HG03108 (cell line): ENCODE data around the gene PCDH1.
"Not testable (repeated sequence)": the region's sequence is repeated elsewhere in the genome, so short reads cannot be mapped to it uniquely, and the experiment has no call there.

Experiments used
- ATAC-seq: cut with Tn5 transposase; IDR thresholded peaks from one replicate; pipeline ENCODE4 v1.9.1; 2021; ENCODE audit warnings: moderate library complexity; ENCODE audit not compliant: unreplicated experiment

The PCDH1 gene

GRCh38 chr5:141902015-141902814 is 24.0 kb upstream of the PCDH1 start:
- ATAC-seq = no peak

- ATAC-seq = no peak
Observed at GRCh38 chr5:141898448-141899049, 20.3 kb upstream of the PCDH1 start.

DNA sequence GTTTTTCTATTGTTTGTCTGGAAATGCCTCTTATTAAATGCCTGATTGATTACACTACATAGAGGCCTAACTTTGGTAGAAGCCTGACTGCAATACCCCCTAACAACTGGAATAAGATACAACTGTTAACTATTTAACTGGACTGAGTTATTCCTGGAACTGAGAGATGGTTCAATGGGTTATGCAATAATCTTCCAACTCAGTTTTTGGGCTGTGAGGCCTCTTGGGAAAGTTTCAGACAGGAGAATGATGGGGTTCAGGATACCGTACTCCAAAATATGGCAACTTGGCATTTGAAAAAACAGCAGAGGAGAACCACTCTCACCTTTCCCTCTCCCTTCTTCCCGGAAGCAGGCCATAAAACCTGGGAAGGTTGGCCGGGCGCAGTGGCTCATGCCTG is 19.2 kb upstream of the PCDH1 start:
- no peak for ATAC-seq

- not testable (repeated sequence) for ATAC-seq
Observed at GRCh38 chr5:141890429-141890828, 12.2 kb upstream of the PCDH1 start.

GRCh38 chr5:141889282-141889871 is 11.2 kb upstream of the PCDH1 start:
- ATAC-seq = no peak

GRCh38 chr5:141883892-141884318 is 5.7 kb upstream of the PCDH1 start:
- no peak for ATAC-seq

DNA sequence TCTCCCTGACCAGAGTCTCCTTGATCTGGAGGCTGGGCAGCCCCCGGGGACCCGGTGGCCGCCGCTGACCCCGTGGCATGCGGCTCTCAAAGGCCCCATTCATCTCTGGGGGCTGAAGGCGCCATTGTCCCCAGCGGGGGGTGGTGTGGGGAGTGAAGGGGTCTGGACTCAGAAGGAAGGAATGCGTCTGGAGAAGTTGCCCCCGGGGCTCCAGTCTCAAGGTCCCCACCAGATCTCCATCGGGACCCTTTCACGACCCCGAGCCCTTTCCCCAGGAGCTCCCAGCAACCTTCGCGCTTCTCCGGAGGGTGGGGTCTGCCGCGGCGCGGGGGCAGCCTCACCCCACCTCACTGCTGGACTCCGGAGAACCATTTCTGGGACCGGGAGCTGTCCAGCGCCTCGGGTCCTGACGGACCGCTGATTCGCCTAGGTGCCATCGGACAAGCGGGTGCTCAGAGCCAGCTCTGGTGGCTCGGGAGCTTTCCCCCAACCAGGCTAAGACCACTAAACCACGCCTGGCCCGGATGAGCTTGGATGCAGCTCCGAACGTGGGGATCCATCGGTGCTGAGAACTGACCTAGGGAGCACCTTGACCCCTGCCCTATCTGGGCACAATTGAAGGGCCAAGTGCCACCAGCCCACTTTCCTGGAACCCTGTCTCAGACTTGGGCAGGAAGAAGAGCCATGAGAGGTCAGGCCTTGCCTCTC is 5.1 kb upstream of the PCDH1 start:
- ATAC-seq = no peak

GRCh38 chr5:141882594-141883183 is 4.5 kb upstream of the PCDH1 start:
- ATAC-seq = no peak

- ATAC-seq = no peak
Observed at GRCh38 chr5:141881886-141882285, 3.7 kb upstream of the PCDH1 start.

DNA sequence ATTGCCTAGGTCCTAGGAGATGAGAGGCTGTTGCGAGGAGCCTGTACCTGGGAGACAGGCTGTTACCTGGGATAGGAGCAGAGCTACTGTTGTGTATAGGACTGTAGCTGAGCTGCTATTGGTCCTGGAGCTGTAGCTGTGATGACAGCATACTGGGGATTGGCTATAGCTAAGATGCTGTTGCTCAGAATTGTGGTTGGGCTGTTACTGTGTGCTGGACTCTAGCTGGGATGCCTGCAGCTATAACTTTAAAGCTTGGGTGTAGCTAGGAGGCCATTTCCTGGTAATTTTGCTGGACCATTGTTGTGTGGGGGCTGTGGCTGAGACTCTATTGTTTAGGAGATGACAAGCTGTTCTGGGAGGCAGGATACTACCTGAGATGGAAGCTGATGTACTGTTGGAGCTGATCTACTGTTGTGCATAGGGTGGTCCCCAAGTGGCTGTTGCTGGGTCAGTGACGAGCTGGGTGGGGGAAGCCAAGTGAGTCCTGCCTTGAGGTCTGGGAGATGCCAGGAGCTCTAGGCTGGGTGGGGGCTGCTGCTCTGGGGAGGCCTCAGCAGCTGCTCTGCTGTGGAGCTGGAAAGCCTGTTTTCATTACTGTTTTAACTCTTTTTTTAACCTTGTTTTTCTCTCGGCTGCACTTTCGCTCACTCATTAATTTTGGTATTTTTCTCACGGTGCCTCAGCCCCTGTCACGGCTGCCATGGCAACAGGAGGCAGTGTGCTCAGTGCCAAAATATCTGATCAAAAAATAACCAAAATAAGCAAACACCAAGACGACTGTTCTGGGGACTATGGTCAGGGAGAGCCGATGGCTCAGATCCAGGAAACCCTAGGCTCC is 3.0 kb upstream of the PCDH1 start:
- no peak for ATAC-seq

- no peak for ATAC-seq
Observed at GRCh38 chr5:141879941-141880738, 1.9 kb upstream of the PCDH1 start.

DNA sequence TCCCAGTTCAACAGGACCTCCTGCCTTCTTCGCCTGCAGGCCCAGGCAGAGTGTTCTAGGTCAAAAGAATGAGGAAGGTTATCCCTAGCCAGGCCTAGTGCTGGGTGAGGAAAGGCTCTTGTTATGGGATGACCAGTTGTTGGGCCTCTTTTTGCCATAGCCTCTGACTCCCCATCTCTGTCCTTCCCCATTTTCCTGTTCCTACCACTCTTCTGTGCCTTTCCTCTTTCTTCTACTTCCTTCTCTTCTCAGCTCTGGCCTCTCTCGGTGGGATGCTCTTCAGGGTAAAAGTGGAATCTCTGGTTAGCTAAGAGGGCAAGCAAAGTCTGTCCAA is 1.2 kb upstream of the PCDH1 start:
- no peak for ATAC-seq

DNA sequence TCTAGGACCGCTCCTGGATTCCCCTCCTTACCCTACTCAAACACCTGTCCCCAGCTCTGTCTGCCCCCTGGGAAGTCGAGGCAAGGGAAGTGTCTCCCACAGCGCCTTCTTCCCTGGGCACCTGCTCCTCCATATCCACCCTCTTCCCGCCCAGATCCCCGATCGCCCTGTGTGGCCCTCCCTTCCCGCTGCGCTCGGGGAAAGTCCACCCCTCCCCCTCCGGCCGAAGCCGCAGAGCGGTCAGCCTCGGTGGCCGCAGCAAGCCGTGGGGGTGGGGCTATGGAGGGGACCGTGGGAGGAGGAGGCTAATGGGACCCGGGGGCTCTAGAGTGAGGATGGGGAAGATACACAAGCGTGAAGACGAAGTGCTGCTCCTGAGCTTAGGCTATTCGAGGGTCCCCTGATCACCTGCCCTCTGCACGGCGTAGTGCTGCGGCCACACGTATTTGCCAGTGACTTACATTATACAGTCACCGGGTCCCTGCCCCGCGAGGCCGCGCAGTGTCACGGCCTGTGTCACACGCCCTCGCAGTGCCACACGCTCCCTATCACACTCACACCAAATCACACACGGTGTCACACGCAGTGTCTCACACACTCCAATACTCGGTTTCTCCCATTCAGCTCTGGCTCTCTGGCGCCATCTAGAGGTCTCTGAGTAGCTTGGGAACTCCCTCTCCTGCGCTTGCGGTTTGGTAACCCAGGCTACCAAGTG is 658 bp upstream of the PCDH1 start:
- ATAC-seq = peak; percentile 89

DNA sequence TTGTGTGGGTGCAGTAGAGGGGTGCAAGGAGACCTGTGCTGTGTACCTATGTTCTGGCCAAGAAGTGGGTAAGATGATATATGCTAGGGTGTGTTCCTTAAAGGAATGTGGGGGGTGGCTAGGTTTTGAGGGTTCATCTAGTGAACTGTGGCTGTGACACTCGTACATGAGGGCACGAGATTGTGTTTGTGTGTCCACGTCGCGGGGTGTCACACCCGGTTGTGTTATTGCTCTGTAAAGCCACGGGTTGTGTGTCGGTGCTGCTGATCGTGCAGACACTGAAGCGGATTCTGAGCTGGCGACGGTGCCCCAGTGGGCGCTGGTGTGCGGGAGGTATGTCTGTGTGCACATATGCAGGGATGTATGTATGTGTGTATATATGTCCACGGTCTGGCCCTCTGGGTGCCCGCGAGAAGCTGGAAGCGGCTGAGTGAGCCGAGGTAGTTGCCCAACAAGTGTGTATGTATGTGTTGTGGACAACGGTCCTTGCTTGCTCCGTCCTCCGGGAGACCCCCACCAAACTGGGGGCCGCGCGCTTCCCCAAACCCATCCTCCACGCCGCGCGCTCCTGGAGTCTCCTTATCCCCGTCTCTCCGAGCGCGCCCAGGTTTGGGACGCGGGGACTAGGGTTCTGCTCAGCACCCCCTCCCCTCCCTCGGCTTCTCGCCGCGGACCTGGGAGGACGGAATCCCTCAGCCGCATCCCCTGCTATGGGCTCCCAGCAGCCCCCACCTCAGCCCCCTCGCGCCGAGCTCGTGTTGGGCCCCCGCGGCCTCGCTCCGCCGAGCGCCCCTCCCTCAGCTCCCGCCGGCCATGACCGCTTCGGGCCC is 639 bp downstream of the PCDH1 start:
- ATAC-seq = no peak

DNA sequence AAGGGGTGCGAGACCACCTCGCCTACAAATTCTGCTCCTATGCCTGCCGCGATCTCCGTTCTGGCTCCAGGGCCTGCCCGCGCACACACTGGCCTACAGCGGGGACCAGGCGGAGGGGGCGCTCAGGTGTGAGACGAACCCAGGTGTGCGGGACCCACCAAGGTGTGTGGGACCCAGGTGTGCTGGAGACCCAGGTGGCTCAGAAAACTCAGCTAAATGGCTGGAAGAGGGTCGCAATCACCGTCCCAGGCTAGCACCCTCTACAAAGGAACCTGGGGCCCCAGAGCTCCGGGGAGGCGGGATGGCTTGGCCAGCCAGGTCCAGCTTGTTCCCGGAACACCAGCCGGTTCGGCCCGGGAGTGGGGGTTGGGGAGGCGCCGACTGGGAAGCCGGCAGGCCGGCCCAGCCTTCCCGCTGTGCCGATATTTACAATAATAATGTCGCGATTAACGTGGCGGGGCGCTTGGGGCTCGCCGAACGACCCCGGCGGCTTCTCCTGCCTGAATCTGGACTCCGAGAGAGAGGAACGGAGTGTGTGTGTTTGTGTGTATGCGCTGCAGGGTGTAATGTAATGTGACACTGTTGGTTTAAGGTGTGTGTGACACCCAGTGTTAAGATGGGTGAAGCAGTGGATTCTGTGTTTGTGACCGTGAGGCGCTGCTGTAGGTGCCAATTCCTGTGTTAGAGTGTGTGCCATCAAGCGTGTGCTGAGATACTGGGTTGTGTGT is 1.4 kb downstream of the PCDH1 start:
- ATAC-seq = no peak

- no peak for ATAC-seq
Observed at GRCh38 chr5:141875795-141876627, 2.2 kb downstream of the PCDH1 start.
